MM.1S (cell line): ENCODE results near the gene UBFD1.

Source experiments
- DNase-seq: peaks from one replicate; pipeline ENCODE4 v3.0.0-alpha.2; 2015
- H2AFZ ChIP-seq: fragments of 300-600 bp; sonication (generic); 2 replicates; pipeline ENCODE4 v1.6.0; 2016; ENCODE audit warnings: antibody characterized with exemption, low read length
- H3F3A ChIP-seq: fragments of 300-600 bp; sonication (generic); 2 replicates; pipeline ENCODE4 v1.6.1; 2016; ENCODE audit warnings: mild to moderate bottlenecking, antibody characterized with exemption, low read length, moderate library complexity, mixed read lengths; ENCODE audit not compliant: insufficient read depth
- H3K27ac ChIP-seq: fragments of 300-600 bp; sonication (generic); 2 replicates; pipeline ENCODE4 v1.5.1; 2016; ENCODE audit warnings: mild to moderate bottlenecking, low read length
- H3K27me3 ChIP-seq: fragments of 300-600 bp; sonication (generic); replicated peaks from 2 replicates; pipeline ENCODE4 v1.6.0; 2016; ENCODE audit warnings: low read length; ENCODE audit not compliant: insufficient read depth
- H3K36me3 ChIP-seq: fragments of 300-600 bp; sonication (generic); replicated peaks from 2 replicates; pipeline ENCODE4 v1.6.1; 2016; ENCODE audit warnings: mild to moderate bottlenecking, low read length, mixed read lengths; ENCODE audit not compliant: insufficient read depth
- H3K4me1 ChIP-seq: fragments of 300-600 bp; sonication (generic); 2 replicates; pipeline ENCODE4 v1.6.1; 2016; ENCODE audit warnings: low read length, mixed read lengths
- H3K4me2 ChIP-seq: fragments of 300-600 bp; sonication (generic); 2 replicates; pipeline ENCODE4 v1.6.0; 2016; ENCODE audit warnings: low read depth, low read length
- H3K4me3 ChIP-seq: fragments of 300-600 bp; sonication (generic); 2 replicates; pipeline ENCODE4 v1.5.1; 2016; ENCODE audit warnings: low read length, mixed read lengths
- H3K79me2 ChIP-seq: fragments of 300-600 bp; sonication (generic); 2 replicates; pipeline ENCODE4 v1.6.1; 2016; ENCODE audit warnings: mixed run types, low read length, mixed read lengths
- H3K9ac ChIP-seq: fragments of 300-600 bp; sonication (generic); 2 replicates; pipeline ENCODE4 v1.6.1; 2016; ENCODE audit warnings: low read length, mixed read lengths
- H3K9me2 ChIP-seq: fragments of 300-600 bp; sonication (generic); replicated peaks from 2 replicates; pipeline ENCODE4 v1.6.1; 2016; ENCODE audit warnings: mild to moderate bottlenecking, low read length, mixed read lengths; ENCODE audit not compliant: insufficient read depth
- H3K9me3 ChIP-seq: fragments of 300-600 bp; sonication (generic); replicated peaks from 2 replicates; pipeline ENCODE4 v1.6.1; 2016; ENCODE audit warnings: mild to moderate bottlenecking, low read length, mixed read lengths; ENCODE audit not compliant: insufficient read depth
- H4K20me1 ChIP-seq: fragments of 300-600 bp; sonication (generic); 2 replicates; pipeline ENCODE4 v1.6.1; 2016; ENCODE audit warnings: mild to moderate bottlenecking, low read length, moderate library complexity, mixed read lengths; ENCODE audit not compliant: insufficient read depth
- CTCF ChIP-seq: fragments of 300-600 bp; sonication (generic); IDR thresholded peaks from 2 replicates; pipeline ENCODE4 v1.5.1; 2016; ENCODE audit warnings: antibody characterized with exemption, low read length, mixed read lengths
- EZH2 ChIP-seq: fragments of 300-600 bp; sonication (generic); optimal IDR thresholded peaks from 2 replicates; pipeline ENCODE3; 2017; ENCODE audit warnings: low read depth, mild to moderate bottlenecking, antibody characterized with exemption, low read length, mixed read lengths
- EZH2phosphoT487 ChIP-seq: fragments of 300-600 bp; sonication (generic); IDR thresholded peaks from 2 replicates; pipeline ENCODE4 v1.6.1; 2018; ENCODE audit warnings: antibody characterized with exemption, low read length

The UBFD1 gene

DNA sequence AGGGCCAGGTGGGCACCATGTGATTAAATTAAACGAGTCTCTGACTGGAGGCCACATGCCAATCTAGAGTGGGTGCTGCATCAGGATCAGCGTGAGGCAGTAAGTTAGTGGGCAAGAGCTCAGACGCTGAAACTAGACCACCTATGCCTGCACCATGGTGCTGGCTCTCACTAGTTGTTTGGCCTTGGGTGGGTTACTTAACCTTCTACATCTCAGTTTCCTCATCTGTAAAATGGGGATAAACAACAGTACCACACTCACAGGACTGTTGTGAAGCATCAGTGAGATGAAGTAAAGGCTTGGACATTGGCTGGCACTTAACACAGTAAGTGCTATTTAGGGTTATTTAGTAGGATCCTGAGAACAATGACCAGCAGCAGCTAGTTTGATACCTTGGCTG, 32.7 kb downstream of the UBFD1 start:
- H3K9me2 ChIP-seq = no peaks in the 10 kb centered on the region
- no peak overlapping the region for H3K27ac ChIP-seq
- no peak overlapping the region for H3K4me2 ChIP-seq
- H3K9ac ChIP-seq = no peak overlapping the region
- H3F3A ChIP-seq = no peaks in the 10 kb centered on the region
- peaks cover 5% of the 10 kb centered on the region; the same call in 1 of the 2 replicates for H3K4me1 ChIP-seq
- DNase-seq = no peak
- no peaks in the 10 kb centered on the region for H3K9me3 ChIP-seq
- peaks cover 16% of the 10 kb centered on the region; the same call in 1 of the 2 replicates for H4K20me1 ChIP-seq
- H3K4me3 ChIP-seq = no peak overlapping the region
- no peak overlapping the region for H2AFZ ChIP-seq
- peaks cover 20% of the 10 kb centered on the region for H3K36me3 ChIP-seq
- peaks cover 89% of the 10 kb centered on the region for H3K79me2 ChIP-seq
- TF ChIP-seq EZH2phosphoT487 (no peak), CTCF (no peak), EZH2 (no peak)
- H3K27me3 ChIP-seq = no peaks in the 10 kb centered on the region

DNA sequence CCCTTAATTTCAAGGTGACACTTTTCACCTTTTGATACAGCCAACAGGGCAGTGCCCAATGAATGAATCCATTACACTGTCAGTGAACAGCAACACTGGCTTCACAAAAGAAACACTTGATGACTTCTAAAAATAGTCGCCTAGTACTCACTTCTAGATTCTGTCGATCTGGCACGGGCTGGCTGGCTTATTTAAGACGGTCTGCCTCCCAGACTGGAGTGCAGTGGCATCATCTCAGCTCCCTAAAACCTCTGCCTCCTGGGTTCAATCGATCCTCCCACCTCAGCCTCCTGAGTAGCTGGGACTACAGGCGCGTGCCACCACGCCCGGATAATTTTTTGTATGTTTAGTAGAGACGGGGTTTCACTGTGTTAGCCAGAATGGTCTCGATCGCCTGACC, 36.7 kb downstream of the UBFD1 start:
- Histone ChIP-seq H3K79me2 (peaks cover 67% of the 10 kb centered on the region), H3K27ac (no peak overlapping the region), H3K9ac (no peak overlapping the region), H4K20me1 (peaks cover 8% of the 10 kb centered on the region; the same call in 1 of the 2 replicates), H2AFZ (no peak overlapping the region), H3K4me3 (no peak overlapping the region), H3K36me3 (peaks cover 19% of the 10 kb centered on the region), H3K9me2 (no peaks in the 10 kb centered on the region), H3F3A (peaks cover 11% of the 10 kb centered on the region), H3K27me3 (no peaks in the 10 kb centered on the region), H3K4me2 (no peak overlapping the region), H3K9me3 (no peaks in the 10 kb centered on the region), H3K4me1 (peaks cover 7% of the 10 kb centered on the region; the same call in 1 of the 2 replicates)
- no peak for DNase-seq
- no peak for TF ChIP-seq EZH2phosphoT487
- TF ChIP-seq CTCF = no peak
- TF ChIP-seq EZH2 = no peak

DNA sequence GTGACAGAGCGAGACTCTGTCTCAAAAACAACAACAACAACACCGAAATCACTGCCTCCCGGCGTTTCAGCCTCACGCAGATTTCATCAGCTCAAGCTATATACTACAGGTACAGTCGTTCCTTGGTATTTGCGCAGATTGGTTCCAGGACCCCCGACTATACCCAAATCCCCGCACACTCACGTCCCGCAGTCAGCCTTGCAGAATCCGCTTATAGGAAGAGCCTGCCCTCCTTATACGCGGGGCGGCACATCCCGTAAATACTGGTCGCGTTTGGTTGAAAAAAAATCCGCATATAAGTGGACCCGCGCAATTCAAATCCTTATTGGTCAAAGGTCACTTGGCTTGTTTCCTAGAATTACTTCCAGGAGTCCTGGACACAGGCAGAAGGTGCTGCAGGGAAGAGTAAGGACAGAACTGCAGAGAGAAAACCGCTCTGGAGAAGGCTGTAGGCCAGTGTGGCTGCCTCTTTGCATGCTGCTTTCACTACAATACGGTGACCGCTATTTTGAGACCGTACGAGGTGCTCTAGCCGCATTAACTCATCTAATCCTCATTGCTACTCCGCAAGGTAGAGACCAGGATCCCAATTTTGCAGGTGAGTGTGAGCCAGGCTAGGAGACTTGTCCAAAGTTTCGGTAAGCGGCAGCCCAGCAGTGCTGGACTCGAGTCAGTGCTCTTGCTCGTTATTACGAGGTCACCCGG, 37.9 kb downstream of the UBFD1 start:
- H3K79me2 ChIP-seq = peaks cover 55% of the 10 kb centered on the region
- peak overlapping the region; percentile 70 for H2AFZ ChIP-seq
- no peak for TF ChIP-seq EZH2phosphoT487
- TF ChIP-seq EZH2 = no peak
- no peak for TF ChIP-seq CTCF
- peak overlapping the region; percentile 98 for H3K4me3 ChIP-seq
- DNase-seq = no peak
- peak overlapping the region; percentile 34; the same call in 1 of the 2 replicates for H3K27ac ChIP-seq
- no peaks in the 10 kb centered on the region for H3K9me2 ChIP-seq
- H3K4me1 ChIP-seq = peaks cover 7% of the 10 kb centered on the region; the same call in 1 of the 2 replicates
- peaks cover 19% of the 10 kb centered on the region for H3K36me3 ChIP-seq
- H3K9ac ChIP-seq = peak overlapping the region; percentile 91
- H3K9me3 ChIP-seq = no peaks in the 10 kb centered on the region
- H3K4me2 ChIP-seq = peak overlapping the region; percentile 98
- no peaks in the 10 kb centered on the region for H3K27me3 ChIP-seq
- peaks cover 11% of the 10 kb centered on the region for H3F3A ChIP-seq
- peaks cover 8% of the 10 kb centered on the region; the same call in 1 of the 2 replicates for H4K20me1 ChIP-seq
